Suprapubic skin (tissue), 4 donors: ENCODE data around the gene CNPY2. TPM values are rescaled to one million over a fixed set of nuclear protein-coding genes. Genes with fewer than 3 reads are reported as not detected.
"Not testable (repeated sequence)": the region's sequence is repeated elsewhere in the genome, so short reads cannot be mapped to it uniquely, and the experiment has no call there.

Source experiments
- DNase-seq, 2 donors: peaks; one replicate each; pipeline ENCODE4 v3.0.0-alpha.2; 2019; ENCODE audit warnings: low spot score in 2 of 2
- H3K27ac ChIP-seq: fragments of 200-600 bp; sonication (generic); one replicate; pipeline ENCODE4 v1.5.1; 2019
- H3K27me3 ChIP-seq: fragments of 200-600 bp; sonication (generic); one replicate; pipeline ENCODE4 v1.5.1; 2019
- H3K36me3 ChIP-seq: fragments of 200-600 bp; sonication (generic); one replicate; pipeline ENCODE4 v1.5.1; 2019
- H3K4me1 ChIP-seq: fragments of 200-600 bp; sonication (generic); one replicate; pipeline ENCODE4 v1.5.1; 2019
- H3K4me3 ChIP-seq: fragments of 200-600 bp; sonication (generic); one replicate; pipeline ENCODE4 v1.5.1; 2019; ENCODE audit warnings: mild to moderate bottlenecking
- H3K9me3 ChIP-seq: fragments of 200-600 bp; sonication (generic); one replicate; pipeline ENCODE4 v1.5.1; 2019
- CTCF ChIP-seq, 2 donors: fragments of 200-600 bp in 1 of 2; fragments of 450-650 bp in 1 of 2; sonication (generic) in 1 of 2; IDR thresholded peaks; one replicate each; pipeline ENCODE4 v1.5.1; 2016 to 2019; ENCODE audit warnings: antibody characterized with exemption in 2 of 2, mild to moderate bottlenecking in 1 of 2, moderate library complexity in 1 of 2
- EP300 ChIP-seq: sonication (generic); formaldehyde crosslinking; IDR thresholded peaks from one replicate; pipeline ENCODE4 v1.6.1; 2017; ENCODE audit warnings: antibody characterized with exemption
- POLR2A ChIP-seq, 2 donors: fragments of 450-650 bp; IDR thresholded peaks; one replicate each; pipeline ENCODE4 v1.6.1; 2017; ENCODE audit warnings: antibody characterized with exemption in 2 of 2, mild to moderate bottlenecking in 2 of 2, moderate library complexity in 2 of 2
- POLR2AphosphoS5 ChIP-seq, 3 donors: sonication (generic); formaldehyde crosslinking; IDR thresholded peaks; one replicate each; pipeline ENCODE4 v1.6.1; 2017; ENCODE audit warnings: antibody characterized with exemption in 3 of 3
- WGBS: methylation state at CpG from one replicate; pipeline ENCODE4 v1.1.5; 2018; 5-methylcytosine and 5-hydroxymethylcytosine counted together
- total RNA-seq, 4 donors: library from RNA; depleted of rRNA; stranded (reverse); fragments of >200 nt; gene quantifications; one replicate each; pipeline ENCODE4 v1.1.0, GENCODE V29; 2016

CNPY2 gene
- total RNA-seq, 4 donors from 2014 or later, result 36.4 to 51.4 (median 42.4) TPM

GRCh38 chr12:56326533-56326932 is 10.7 kb upstream of the CNPY2 start:
- TF ChIP-seq POLR2AphosphoS5 (IDR thresholded peaks at IDR 0.05) (no peak), CTCF (IDR thresholded peaks at IDR 0.05) (no peak), POLR2A (IDR thresholded peaks at IDR 0.05) (no peak), EP300 (no peak)
- no peaks in the 10 kb centered on the region for H3K27me3 ChIP-seq
- no peaks in the 10 kb centered on the region for H3K9me3 ChIP-seq
- DNase-seq, result no peak
- H3K4me1 ChIP-seq, result no peaks in the 10 kb centered on the region
- H3K27ac ChIP-seq, result no peak overlapping the region
- no peak overlapping the region for H3K4me3 ChIP-seq
- H3K36me3 ChIP-seq, result peaks cover 71% of the 10 kb centered on the region
- 78% methylated on average over 6 of the region's 6 CpGs for WGBS

GRCh38 chr12:56326126-56326525 is 10.3 kb upstream of the CNPY2 start:
- Histone ChIP-seq H3K9me3 (no peaks in the 10 kb centered on the region), H3K27ac (no peak overlapping the region), H3K27me3 (no peaks in the 10 kb centered on the region), H3K4me3 (no peak overlapping the region), H3K36me3 (peaks cover 74% of the 10 kb centered on the region), H3K4me1 (no peaks in the 10 kb centered on the region)
- TF ChIP-seq POLR2A (IDR thresholded peaks at IDR 0.05) (no peak), POLR2AphosphoS5 (IDR thresholded peaks at IDR 0.05) (no peak), EP300 (no peak), CTCF (IDR thresholded peaks at IDR 0.05) (no peak)
- 92% methylated on average over 8 of the region's 8 CpGs for WGBS
- DNase-seq, result no peak

GRCh38 chr12:56324206-56324605 is 8.4 kb upstream of the CNPY2 start:
- H3K9me3 ChIP-seq, result no peaks in the 10 kb centered on the region
- no peak for TF ChIP-seq POLR2A (IDR thresholded peaks at IDR 0.05)
- no peak for TF ChIP-seq CTCF (IDR thresholded peaks at IDR 0.05)
- TF ChIP-seq POLR2AphosphoS5 (IDR thresholded peaks at IDR 0.05), result no peak
- no peak for TF ChIP-seq EP300
- DNase-seq, result no peak
- no peaks in the 10 kb centered on the region for H3K27me3 ChIP-seq
- H3K27ac ChIP-seq, result no peak overlapping the region
- 93% methylated on average over 6 of the region's 6 CpGs for WGBS
- H3K36me3 ChIP-seq, result peaks cover 85% of the 10 kb centered on the region
- no peak overlapping the region for H3K4me3 ChIP-seq
- no peaks in the 10 kb centered on the region for H3K4me1 ChIP-seq

GRCh38 chr12:56321610-56322009 is 5.8 kb upstream of the CNPY2 start:
- H3K4me3 ChIP-seq, H3K4me1 ChIP-seq, DNase-seq, H3K27ac ChIP-seq, H3K27me3 ChIP-seq, H3K9me3 ChIP-seq: not testable (repeated sequence)
- WGBS, result 92% methylated on average over 8 of the region's 8 CpGs
- peaks cover 71% of the 10 kb centered on the region for H3K36me3 ChIP-seq

GRCh38 chr12:56321027-56321426 is 5.2 kb upstream of the CNPY2 start:
- Histone ChIP-seq H3K4me1 (peaks cover 5% of the 10 kb centered on the region), H3K36me3 (peaks cover 65% of the 10 kb centered on the region), H3K9me3 (no peaks in the 10 kb centered on the region), H3K4me3 (no peak overlapping the region), H3K27me3 (no peaks in the 10 kb centered on the region), H3K27ac (no peak overlapping the region)
- no peak for DNase-seq
- 91% methylated on average over 2 of the region's 2 CpGs for WGBS
- no peak for TF ChIP-seq POLR2AphosphoS5 (IDR thresholded peaks at IDR 0.05)
- TF ChIP-seq POLR2A (IDR thresholded peaks at IDR 0.05), result no peak
- TF ChIP-seq EP300, result no peak
- TF ChIP-seq CTCF (IDR thresholded peaks at IDR 0.05), result no peak

- H3K36me3 ChIP-seq, result peaks cover 38% of the 10 kb centered on the region
- H3K9me3 ChIP-seq, result no peaks in the 10 kb centered on the region
- DNase-seq, result no peak
- H3K27ac ChIP-seq, result no peak overlapping the region
- H3K4me1 ChIP-seq, result peaks cover 18% of the 10 kb centered on the region
- H3K4me3 ChIP-seq, result no peak overlapping the region
- no peaks in the 10 kb centered on the region for H3K27me3 ChIP-seq
- TF ChIP-seq EP300 (no peak), CTCF (IDR thresholded peaks at IDR 0.05) (no peak)
- WGBS, result 93% methylated on average over 3 of the region's 3 CpGs
Observed at GRCh38 chr12:56317675-56318074, 1.9 kb upstream of the CNPY2 start.
